Endothelial cell (in vitro differentiated cells): ENCODE measurements around the gene KIF13A. TPM values are rescaled to one million over a fixed set of nuclear protein-coding genes. Genes with fewer than 3 reads are reported as not detected.

Source experiments
- DNase-seq: peaks from one replicate; pipeline ENCODE4 v3.0.0; 2021; ENCODE audit warnings: low spot score
- H3K27ac Mint-ChIP-seq: one replicate; pipeline ENCODE4 v1.8.0; 2021; ENCODE audit warnings: mixed read lengths, inconsistent platforms; ENCODE audit not compliant: unreplicated experiment
- H3K27me3 Mint-ChIP-seq: one replicate; pipeline ENCODE4 v1.8.0; 2021; ENCODE audit warnings: mild to moderate bottlenecking, moderate library complexity, mixed read lengths, inconsistent platforms; ENCODE audit not compliant: unreplicated experiment
- H3K36me3 Mint-ChIP-seq: one replicate; pipeline ENCODE4 v1.8.0; 2021; ENCODE audit warnings: mild to moderate bottlenecking, low read depth, mixed read lengths, inconsistent platforms; ENCODE audit not compliant: unreplicated experiment
- H3K4me1 Mint-ChIP-seq: one replicate; pipeline ENCODE4 v1.8.0; 2021; ENCODE audit warnings: mild to moderate bottlenecking, mixed read lengths, inconsistent platforms; ENCODE audit not compliant: unreplicated experiment
- H3K4me3 Mint-ChIP-seq: one replicate; pipeline ENCODE4 v1.8.0; 2021; ENCODE audit warnings: mild to moderate bottlenecking, mixed read lengths, inconsistent platforms; ENCODE audit not compliant: unreplicated experiment
- H3K9me3 Mint-ChIP-seq: one replicate; pipeline ENCODE4 v1.8.0; 2021; ENCODE audit warnings: mixed read lengths, inconsistent platforms; ENCODE audit not compliant: unreplicated experiment
- total RNA-seq: library from RNA; stranded (reverse); fragmentation: NEBNext Ultra II Directional; extraction: Animal tissue kit (Norgen Biotek cat#: 25700); gene quantifications from one replicate; pipeline ENCODE4 v1.2.1, GENCODE V29; 2021; ENCODE audit not compliant: unreplicated experiment
- TF ChIP-seq, protein P1 (sequence below): fragments of 200-600 bp; sonication (generic); IDR thresholded peaks from one replicate; pipeline ENCODE4 v1.5.0; 2021; ENCODE audit warnings: antibody characterized with exemption; ENCODE audit not compliant: unreplicated experiment

KIF13A gene
- total RNA-seq, 1 donor from 2014 or later, result 139 TPM

DNA sequence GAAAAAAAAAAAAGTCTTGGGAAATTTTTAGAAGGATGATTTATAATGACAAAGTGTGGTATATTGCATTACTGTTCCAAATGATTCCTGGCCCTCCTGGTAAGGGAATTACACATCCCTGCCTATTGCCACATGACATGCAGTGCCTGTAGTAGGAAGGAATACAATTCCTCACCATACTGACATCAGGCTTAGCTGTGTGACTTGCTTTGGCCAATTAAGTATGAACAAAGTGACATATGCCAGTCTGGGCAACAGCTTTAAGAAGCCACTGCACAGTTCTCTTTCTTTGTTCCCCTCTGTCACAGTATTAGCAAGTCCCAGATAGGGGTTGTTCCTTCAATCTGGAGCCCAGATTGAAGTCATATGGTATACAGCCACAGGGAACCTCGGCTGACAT lies 100.5 kb downstream of the KIF13A start:
- no peak overlapping the region for H3K27ac Mint-ChIP-seq
- TF ChIP-seq, protein P1, sequence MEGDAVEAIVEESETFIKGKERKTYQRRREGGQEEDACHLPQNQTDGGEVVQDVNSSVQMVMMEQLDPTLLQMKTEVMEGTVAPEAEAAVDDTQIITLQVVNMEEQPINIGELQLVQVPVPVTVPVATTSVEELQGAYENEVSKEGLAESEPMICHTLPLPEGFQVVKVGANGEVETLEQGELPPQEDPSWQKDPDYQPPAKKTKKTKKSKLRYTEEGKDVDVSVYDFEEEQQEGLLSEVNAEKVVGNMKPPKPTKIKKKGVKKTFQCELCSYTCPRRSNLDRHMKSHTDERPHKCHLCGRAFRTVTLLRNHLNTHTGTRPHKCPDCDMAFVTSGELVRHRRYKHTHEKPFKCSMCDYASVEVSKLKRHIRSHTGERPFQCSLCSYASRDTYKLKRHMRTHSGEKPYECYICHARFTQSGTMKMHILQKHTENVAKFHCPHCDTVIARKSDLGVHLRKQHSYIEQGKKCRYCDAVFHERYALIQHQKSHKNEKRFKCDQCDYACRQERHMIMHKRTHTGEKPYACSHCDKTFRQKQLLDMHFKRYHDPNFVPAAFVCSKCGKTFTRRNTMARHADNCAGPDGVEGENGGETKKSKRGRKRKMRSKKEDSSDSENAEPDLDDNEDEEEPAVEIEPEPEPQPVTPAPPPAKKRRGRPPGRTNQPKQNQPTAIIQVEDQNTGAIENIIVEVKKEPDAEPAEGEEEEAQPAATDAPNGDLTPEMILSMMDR, result no peak
- H3K27me3 Mint-ChIP-seq, result peaks cover 3% of the 10 kb centered on the region
- peaks cover 40% of the 10 kb centered on the region for H3K4me1 Mint-ChIP-seq
- no peak overlapping the region for H3K4me3 Mint-ChIP-seq
- DNase-seq, result no peak
- H3K36me3 Mint-ChIP-seq, result peaks cover 12% of the 10 kb centered on the region
- no peaks in the 10 kb centered on the region for H3K9me3 Mint-ChIP-seq

DNA sequence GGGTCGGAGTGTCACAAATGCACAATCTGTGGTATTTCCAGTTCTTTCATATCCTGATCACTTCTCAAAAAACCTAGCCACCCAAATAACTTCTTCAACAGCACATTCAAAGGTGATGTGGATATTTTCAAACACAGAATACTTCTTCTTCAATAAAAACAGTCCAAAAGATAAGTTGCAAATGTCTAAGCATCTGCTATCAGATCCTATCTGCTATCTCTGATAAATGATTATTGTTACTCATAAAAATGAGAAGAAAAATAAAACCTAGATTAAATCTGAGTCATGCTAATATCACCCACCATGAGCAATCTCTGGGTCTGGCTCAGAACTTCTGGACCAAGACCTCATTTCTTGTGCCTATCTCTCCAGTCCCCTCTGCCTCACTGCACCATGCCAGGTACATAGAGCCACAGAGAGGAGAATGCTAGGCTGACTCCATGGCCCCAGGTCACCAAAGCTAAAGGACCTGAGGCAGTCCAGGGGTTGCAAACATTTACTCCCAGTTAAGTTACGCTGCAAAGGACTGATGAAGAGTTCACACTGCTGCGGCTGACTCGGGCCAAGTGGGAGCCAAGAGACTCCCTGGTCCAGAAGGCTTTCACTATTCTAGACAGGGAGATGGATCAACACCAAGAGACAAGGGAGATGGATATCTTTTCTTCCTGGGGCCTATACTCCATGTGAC lies 101.4 kb downstream of the KIF13A start:
- Mint-ChIP-seq H3K27me3 (peaks cover 3% of the 10 kb centered on the region), H3K9me3 (no peaks in the 10 kb centered on the region), H3K4me3 (peak overlapping the region; percentile 8), H3K27ac (no peak overlapping the region), H3K36me3 (peaks cover 9% of the 10 kb centered on the region), H3K4me1 (peaks cover 37% of the 10 kb centered on the region)
- TF ChIP-seq, protein P1, result no peak
- DNase-seq, result no peak

DNA sequence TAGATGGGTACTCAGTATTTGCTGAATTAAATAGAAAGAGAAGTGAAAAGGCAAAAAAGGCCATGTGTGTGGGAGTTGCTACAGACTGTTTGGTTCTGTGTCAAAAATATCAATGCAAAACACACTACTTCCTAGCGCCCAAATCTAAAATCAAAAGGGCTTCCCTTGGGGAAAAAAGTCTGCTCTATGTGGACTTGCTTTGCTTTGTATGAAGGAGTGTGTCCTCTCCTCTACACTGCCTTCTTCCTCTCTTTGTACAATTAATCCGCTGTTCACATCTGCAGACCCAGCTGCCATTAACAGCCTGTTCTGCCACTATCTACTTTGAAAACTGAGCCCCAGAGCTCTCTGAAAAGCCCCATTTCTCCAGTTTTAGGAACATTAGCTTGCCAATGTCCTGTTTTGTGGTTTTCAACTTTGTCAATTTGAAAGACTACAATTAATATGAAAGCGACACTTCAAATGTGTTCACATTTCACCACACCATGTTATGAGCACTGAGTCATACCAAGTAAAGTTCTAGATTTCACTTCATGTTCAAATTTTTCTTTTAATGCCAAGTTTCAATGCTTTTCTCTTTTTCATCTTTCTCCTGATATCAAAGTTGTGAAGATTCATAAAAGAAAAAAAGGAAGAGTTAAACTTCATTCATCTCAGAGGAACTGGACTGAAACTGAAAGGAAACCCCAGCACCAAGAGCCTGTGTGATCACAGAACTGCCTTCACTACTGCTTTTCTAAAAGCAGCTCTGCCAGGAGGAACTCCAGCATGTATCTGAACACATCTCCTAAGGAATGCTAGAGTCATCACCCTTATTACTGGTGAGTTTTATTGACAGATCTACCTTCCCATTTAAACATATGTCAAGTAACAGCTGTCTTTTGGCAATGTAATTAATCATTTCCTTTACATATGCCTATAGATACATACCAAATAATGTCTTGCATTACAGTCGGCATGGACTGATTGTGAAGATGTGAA lies 102.6 kb downstream of the KIF13A start:
- Mint-ChIP-seq H3K4me3 (no peak overlapping the region), H3K9me3 (no peaks in the 10 kb centered on the region), H3K27ac (peak overlapping the region; percentile 70), H3K36me3 (peaks cover 9% of the 10 kb centered on the region), H3K4me1 (peaks cover 28% of the 10 kb centered on the region), H3K27me3 (peaks cover 3% of the 10 kb centered on the region)
- no peak for DNase-seq
- TF ChIP-seq, protein P1, result no peak

DNA sequence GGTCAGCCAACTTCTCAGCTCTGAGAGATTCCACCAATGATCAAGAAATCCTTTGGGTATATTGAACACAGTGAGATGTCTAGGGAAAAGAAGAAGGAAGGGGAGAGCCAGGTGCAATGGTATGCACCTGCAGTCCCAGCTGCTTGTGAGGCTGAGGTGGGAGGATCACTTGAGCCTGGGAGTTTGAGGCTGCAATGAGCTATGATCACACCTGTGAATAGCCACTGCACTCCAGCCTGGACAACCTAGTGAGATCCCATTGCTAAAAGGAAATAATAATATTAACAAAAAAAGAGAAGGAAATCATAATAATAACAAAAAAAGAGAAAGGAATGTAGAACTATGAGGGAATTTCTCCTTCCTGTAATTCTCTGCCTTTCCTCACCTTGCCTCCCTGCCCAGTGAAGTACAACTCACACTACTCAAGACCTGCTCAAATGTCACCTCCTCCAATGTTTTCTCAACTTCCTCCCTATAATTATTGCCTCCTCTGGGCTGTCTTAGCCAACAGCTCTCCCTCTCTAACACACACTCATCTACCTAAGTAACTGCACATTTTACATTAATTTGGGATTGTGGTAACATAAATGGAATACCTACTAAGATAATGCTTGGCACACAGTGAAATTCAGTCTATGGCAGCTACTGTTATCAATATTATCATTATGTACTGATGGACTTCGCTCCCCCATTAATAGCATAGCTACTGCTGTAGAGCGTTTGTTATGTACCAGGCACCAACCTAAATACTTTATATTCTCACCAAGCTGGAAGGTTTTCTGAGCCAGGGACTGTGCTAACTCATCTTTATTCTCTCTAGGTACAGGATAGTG lies 103.6 kb downstream of the KIF13A start:
- DNase-seq, result no peak
- TF ChIP-seq, protein P1, result no peak
- Mint-ChIP-seq H3K27ac (peak overlapping the region; percentile 21), H3K9me3 (no peaks in the 10 kb centered on the region), H3K4me1 (peaks cover 28% of the 10 kb centered on the region), H3K27me3 (peaks cover 3% of the 10 kb centered on the region), H3K4me3 (peak overlapping the region; percentile 19), H3K36me3 (peaks cover 9% of the 10 kb centered on the region)
